Mucosa of descending colon (tissue), 3 donors: ENCODE data around the gene PDE6D. TPM values are rescaled to one million over a fixed set of nuclear protein-coding genes. Genes with fewer than 3 reads are reported as not detected.

ENCODE experiments used
- ATAC-seq: fragments of 200-7000 bp; cut with Tn5 transposase; one replicate; pipeline ENCODE4 v1.9.1; 2020; ENCODE audit warnings: mild to moderate bottlenecking, moderate library complexity
- DNase-seq, 3 donors: peaks; one replicate each; pipeline ENCODE4 v3.0.0-alpha.2; 2020
- H3K36me3 ChIP-seq: fragments of 200-600 bp; one replicate; pipeline ENCODE4 v1.8.0; 2021; ENCODE audit warnings: low read depth, mild to moderate bottlenecking
- H3K4me1 ChIP-seq: fragments of 200-600 bp; one replicate; pipeline ENCODE4 v1.8.0; 2021; ENCODE audit warnings: low read depth, mild to moderate bottlenecking
- H3K4me3 ChIP-seq: fragments of 200-600 bp; one replicate; pipeline ENCODE4 v1.8.0; 2021; ENCODE audit warnings: mild to moderate bottlenecking
- H3K9me3 ChIP-seq: fragments of 200-600 bp; one replicate; pipeline ENCODE4 v1.8.0; 2021; ENCODE audit warnings: mild to moderate bottlenecking
- intact Hi-C, 2 donors: fragments of 100-400 bp; cut with DNase I in 1 of 2; cut with micrococcal nuclease in 1 of 2; formaldehyde crosslinking; loops; one replicate each; pipeline versions ENCODE4 v1.11.0 to v1.11.1; 2022; cut with DNase I, micrococcal nuclease
- total RNA-seq, 3 donors: library from RNA; stranded (reverse); fragmentation: NEBNext Ultra II Directional in 2 of 3; extraction: Animal tissue kit (Norgen Biotek cat#: 25700) in 2 of 3; gene quantifications; one replicate each; pipeline versions ENCODE4 v1.2.1 to v1.2.4, GENCODE V29; 2021 to 2023
- TF ChIP-seq, protein P1 (sequence below): fragments of 200-600 bp; IDR thresholded peaks from one replicate; pipeline ENCODE4 v1.8.0; 2022; ENCODE audit warnings: antibody characterized with exemption, mild to moderate bottlenecking
- donor health status: DM: no; HTN: no; CAD: no; lungs with moderate emphysema.
- donor health status: DM: no; HTN: no; CAD: no.
- donor health status: DM: no; HTN: yes; CAD: no.

Gene PDE6D
- total RNA-seq, 3 donors from 2014 or later, result 17.6 to 21.8 (median 18.6) TPM

DNA sequence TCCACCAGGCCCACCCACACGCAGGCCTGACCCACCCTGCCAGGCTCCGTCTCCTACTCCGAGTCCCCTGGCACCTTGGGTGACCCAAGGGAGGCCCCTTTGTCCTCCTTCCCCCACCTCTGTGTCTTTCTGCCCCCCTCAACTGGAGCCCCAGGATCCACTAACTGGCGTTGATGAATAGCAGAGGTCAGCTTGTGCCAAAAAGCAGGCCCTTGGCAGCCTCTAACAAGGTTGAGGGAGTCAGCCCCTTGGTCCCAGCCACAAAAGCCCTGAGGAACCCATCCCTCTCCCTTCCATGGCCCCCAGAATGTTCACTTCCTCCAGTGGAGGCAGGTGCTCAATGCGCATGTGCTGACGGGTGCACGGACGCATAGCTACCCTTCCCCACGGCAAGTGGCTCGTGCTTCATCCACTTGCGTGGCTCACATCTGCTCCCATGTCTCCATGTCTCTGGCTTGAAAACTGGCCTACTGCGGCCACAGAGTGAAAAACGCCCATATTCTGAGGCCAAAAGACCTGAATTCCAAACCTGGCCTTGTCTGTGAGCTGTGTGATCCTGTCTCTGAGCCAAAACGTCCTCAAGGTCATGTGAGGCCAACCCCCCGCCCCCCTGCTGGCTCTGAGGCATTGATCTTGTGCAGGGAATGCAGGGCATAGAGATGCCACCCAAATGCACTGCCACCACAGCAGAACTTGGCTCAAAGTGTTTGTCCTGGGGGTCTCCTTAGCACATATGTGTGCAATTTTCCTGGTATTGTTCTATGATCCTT is 91.8 kb downstream of the PDE6D start:
- ATAC-seq (no peak), DNase-seq (no peak)
- TF ChIP-seq, protein P1, sequence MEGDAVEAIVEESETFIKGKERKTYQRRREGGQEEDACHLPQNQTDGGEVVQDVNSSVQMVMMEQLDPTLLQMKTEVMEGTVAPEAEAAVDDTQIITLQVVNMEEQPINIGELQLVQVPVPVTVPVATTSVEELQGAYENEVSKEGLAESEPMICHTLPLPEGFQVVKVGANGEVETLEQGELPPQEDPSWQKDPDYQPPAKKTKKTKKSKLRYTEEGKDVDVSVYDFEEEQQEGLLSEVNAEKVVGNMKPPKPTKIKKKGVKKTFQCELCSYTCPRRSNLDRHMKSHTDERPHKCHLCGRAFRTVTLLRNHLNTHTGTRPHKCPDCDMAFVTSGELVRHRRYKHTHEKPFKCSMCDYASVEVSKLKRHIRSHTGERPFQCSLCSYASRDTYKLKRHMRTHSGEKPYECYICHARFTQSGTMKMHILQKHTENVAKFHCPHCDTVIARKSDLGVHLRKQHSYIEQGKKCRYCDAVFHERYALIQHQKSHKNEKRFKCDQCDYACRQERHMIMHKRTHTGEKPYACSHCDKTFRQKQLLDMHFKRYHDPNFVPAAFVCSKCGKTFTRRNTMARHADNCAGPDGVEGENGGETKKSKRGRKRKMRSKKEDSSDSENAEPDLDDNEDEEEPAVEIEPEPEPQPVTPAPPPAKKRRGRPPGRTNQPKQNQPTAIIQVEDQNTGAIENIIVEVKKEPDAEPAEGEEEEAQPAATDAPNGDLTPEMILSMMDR, result no peak
- no peaks in the 10 kb centered on the region for H3K9me3 ChIP-seq
- peaks cover 2% of the 10 kb centered on the region for H3K4me1 ChIP-seq
- H3K4me3 ChIP-seq, result no peak overlapping the region
- H3K36me3 ChIP-seq, result no peaks in the 10 kb centered on the region
- intact Hi-C loops, result no loop called here

DNA sequence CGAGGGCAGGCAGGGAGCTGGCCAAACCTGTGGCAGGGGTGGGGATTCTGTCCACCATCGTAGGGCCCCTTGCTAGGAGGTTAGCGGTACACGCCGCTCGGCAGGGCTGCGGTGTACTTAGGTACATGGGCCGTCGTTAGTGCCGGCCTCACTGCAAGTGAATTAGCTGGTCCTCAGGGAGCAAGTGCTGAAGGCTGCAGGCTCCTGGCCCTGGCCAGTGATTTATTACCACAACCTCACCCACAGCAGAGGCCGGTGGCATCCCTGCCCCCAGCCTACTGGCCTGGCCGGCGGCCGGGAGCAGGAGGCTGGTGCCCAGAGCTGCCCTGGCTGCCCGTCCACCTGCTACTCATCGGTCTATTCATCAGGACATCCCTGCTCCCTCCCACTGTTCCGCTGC is 92.4 kb downstream of the PDE6D start:
- H3K9me3 ChIP-seq, result no peaks in the 10 kb centered on the region
- peaks cover 2% of the 10 kb centered on the region for H3K4me1 ChIP-seq
- no peak for DNase-seq
- TF ChIP-seq, protein P1, result no peak
- intact Hi-C loops, result no loop called here
- ATAC-seq, result no peak
- H3K4me3 ChIP-seq, result no peak overlapping the region
- H3K36me3 ChIP-seq, result no peaks in the 10 kb centered on the region

DNA sequence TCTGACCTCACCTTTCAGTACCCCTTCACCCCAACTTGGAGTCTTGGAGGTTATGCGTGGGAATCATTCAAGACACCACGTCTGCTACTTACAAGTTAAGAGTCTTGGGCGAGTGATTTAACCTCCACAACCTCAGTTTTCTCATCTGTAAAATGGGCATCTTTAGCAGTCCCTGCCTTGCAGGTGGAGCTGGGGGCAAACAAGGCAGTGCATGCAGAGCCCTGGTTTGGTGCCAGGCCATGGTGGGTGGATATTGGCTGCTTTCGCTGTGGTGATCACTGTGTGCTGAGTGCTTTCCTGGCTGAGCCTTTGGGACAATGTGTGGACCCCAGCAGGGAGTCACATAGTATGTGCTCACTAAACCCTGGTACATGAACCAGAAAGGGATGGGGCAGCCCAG is 93.1 kb downstream of the PDE6D start:
- Histone ChIP-seq H3K4me3 (no peak overlapping the region), H3K36me3 (no peaks in the 10 kb centered on the region), H3K4me1 (peaks cover under 1% of the 10 kb centered on the region), H3K9me3 (no peaks in the 10 kb centered on the region)
- ATAC-seq (no peak), DNase-seq (no peak)
- TF ChIP-seq, protein P1, result no peak
- intact Hi-C loops, result no loop called here

DNA sequence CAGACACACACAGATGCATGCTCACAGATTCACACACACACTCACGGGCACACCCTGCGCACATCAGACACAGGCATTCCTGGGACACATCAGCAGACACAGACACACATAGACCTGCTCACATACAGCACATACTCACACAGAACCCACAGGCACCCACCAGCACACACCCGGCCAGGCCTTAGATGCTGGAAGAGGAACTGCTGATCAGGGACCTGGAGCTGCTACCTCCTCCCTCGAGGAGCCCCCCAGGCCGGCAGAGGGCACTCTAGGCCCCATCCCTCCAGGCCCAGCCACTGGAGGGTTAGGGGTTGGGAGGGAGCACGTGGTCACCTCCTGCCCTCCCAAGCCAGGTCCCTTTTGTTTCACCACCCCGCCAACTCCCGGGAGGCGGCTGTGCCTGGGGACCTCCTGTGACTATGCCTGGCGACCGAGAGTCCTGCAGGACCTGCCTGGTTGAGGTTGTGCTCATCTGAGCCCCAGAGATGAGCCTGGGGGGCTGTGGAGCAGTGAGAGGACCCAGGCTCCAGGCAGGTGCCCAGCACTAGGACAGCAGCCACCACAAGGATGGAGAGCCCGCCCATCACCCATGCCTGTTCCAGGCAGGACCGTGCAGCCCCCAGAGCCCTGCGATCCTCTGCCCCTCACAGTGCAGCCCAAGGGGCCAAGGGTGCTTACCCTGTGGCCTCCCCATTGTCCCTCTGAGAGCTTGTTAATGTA is 93.8 kb downstream of the PDE6D start:
- Histone ChIP-seq H3K4me1 (peaks cover 2% of the 10 kb centered on the region), H3K36me3 (no peaks in the 10 kb centered on the region), H3K4me3 (no peak overlapping the region), H3K9me3 (no peaks in the 10 kb centered on the region)
- intact Hi-C loops, result no loop called here
- ATAC-seq, result peak; percentile 71
- TF ChIP-seq, protein P1, result peak; percentile 26
- DNase-seq, result peak; percentile 63 to 76 (median 73)

DNA sequence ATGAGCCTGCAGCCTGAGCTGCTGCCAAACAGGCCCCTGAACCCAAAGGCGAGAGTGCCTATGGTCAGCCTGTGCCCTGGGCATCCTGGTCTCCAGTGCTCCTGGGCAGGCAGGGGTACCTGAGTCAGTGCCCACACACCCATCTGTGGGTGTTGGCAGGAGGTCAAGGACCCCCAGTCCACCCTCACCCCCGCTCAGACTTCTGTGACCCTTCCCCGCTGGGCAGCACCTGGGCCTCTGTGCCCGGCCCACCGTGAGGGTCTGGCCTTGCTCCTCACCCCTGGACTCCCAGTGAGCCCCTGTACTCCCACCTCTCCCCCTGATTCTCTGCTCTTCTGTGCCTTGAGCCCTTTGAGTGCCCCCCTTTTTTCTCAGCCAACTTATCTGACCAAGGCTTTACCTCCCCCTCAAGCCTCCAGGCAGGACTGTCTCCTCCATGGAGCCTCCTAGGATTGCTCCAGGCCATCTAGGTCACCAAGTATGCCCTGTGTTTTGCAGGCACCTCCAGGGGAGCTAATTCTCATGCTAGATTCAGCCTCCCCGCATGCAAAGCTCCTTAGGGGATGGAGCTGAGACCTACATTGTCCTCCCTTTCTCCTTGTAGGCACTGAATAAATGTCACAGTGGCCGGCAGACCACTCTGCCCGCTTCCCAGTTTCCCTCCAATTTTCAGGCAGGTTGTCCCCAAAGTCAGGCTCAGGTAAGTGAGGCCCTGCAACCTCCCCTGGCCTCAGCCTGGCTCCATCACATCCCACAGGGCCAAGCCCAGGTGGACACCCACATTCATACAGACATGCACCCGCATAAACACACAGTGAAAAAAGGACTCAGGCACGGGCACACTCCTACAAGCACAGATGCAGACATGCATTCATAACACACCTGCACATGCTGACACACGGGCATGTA is 94.6 kb downstream of the PDE6D start:
- H3K36me3 ChIP-seq, result no peaks in the 10 kb centered on the region
- H3K4me1 ChIP-seq, result peaks cover 5% of the 10 kb centered on the region
- intact Hi-C loops, result no loop called here
- ATAC-seq, result no peak
- H3K4me3 ChIP-seq, result no peak overlapping the region
- H3K9me3 ChIP-seq, result no peaks in the 10 kb centered on the region
- no peak for DNase-seq
- TF ChIP-seq, protein P1, result no peak
